ENCODE data around the gene LSM10. TPM values are rescaled to one million over a fixed set of nuclear protein-coding genes. Genes with fewer than 3 reads are reported as not detected.
A peak's percentile ranks its signal among the peaks of the same experiment; 100 is the strongest.

Gene LSM10
- total RNA-seq, 3 donors from 2014 or later (not counting 1 experiment from before 2014, with no cell fraction given), result 25.2 to 30.4 (median 26.6) TPM

- intact Hi-C loops (cut with micrococcal nuclease), result no loop called here
These were observed 53.4 kb downstream of the LSM10 start for GRCh38 chr1:36344395-36344680.

GRCh38 chr1:36343651-36344394, 53.9 kb downstream of the LSM10 start:
- Mint-ChIP-seq H3K4me1 (peaks cover 0 to 6% of the 10 kb centered on the region in 2 donors), H3K27ac (peak overlapping the region in 1 of 2 donors; percentile 52), H3K27me3 (ENCODE audit: low read depth in 2 of 2) (no peaks in the 10 kb centered on the region), H3K36me3 (peaks cover 7% of the 10 kb centered on the region), H3K9me3 (no peaks in the 10 kb centered on the region), H3K4me3 (no peak overlapping the region)
- DNase-seq (no peak), ATAC-seq (no peak)
- Histone ChIP-seq H3K4me3 (ENCODE audit: low read length) (no peak overlapping the region), H3K27ac (ENCODE audit: low read length) (no peak overlapping the region), H3K9me3 (ENCODE audit: control insufficient read depth, insufficient read depth, low read length) (no peaks in the 10 kb centered on the region), H3K36me3 (ENCODE audit: control insufficient read depth, insufficient read depth, low read length) (peaks cover 50% of the 10 kb centered on the region), H3K4me1 (ENCODE audit: control insufficient read depth, insufficient read depth, low read length) (peaks cover 9% of the 10 kb centered on the region), H3K27me3 (ENCODE audit: control insufficient read depth, insufficient read depth, low read length) (no peaks in the 10 kb centered on the region)
- WGBS (ENCODE audit: insufficient coverage), result 94% methylated on average over 24 of the region's 24 CpGs
- intact Hi-C loops (cut with micrococcal nuclease), result no loop called here
- no peak for TF ChIP-seq CTCF (IDR thresholded peaks at IDR 0.05)

More at GRCh38 chr1:36344395-36344680, 53.4 kb downstream of the LSM10 start:
- H3K4me1 ChIP-seq (ENCODE audit: control insufficient read depth, insufficient read depth, low read length), result peaks cover 10% of the 10 kb centered on the region
- TF ChIP-seq CTCF (IDR thresholded peaks at IDR 0.05), result no peak
- H3K4me3 Mint-ChIP-seq, result no peak overlapping the region
- peaks cover 55% of the 10 kb centered on the region for H3K36me3 ChIP-seq (ENCODE audit: control insufficient read depth, insufficient read depth, low read length)
- H3K27me3 Mint-ChIP-seq (ENCODE audit: low read depth in 2 of 2), result no peaks in the 10 kb centered on the region
- H3K27ac ChIP-seq (ENCODE audit: low read length), result no peak overlapping the region
- H3K27me3 ChIP-seq (ENCODE audit: control insufficient read depth, insufficient read depth, low read length), result no peaks in the 10 kb centered on the region
- H3K9me3 Mint-ChIP-seq, result no peaks in the 10 kb centered on the region
- H3K27ac Mint-ChIP-seq, result peak overlapping the region in 1 of 2 donors; percentile 52
- DNase-seq, result no peak
- no peaks in the 10 kb centered on the region for H3K9me3 ChIP-seq (ENCODE audit: control insufficient read depth, insufficient read depth, low read length)
- no peak for ATAC-seq
- peaks cover 7% of the 10 kb centered on the region for H3K36me3 Mint-ChIP-seq
- 96% methylated on average over 8 of the region's 8 CpGs for WGBS (ENCODE audit: insufficient coverage)
- H3K4me3 ChIP-seq (ENCODE audit: low read length), result no peak overlapping the region
- peaks cover 0 to under 1% of the 10 kb centered on the region in 2 donors for H3K4me1 Mint-ChIP-seq

Other genes starting within 250 kb of the LSM10 start
- gene TRAPPC3, start 248.4 kb downstream of the LSM10 start, total RNA-seq, result 10 to 100 TPM; 28.0 to 34.7 (median 34.3) TPM
- 100 to 1,000 TPM; 213 to 232 (median 230) TPM for gene MAP7D1, start 241.7 kb downstream of the LSM10 start, total RNA-seq
- gene THRAP3, start 173.5 kb downstream of the LSM10 start, total RNA-seq, result 100 to 1,000 TPM in 1 of 3 donors, 10 to 100 TPM in 2; 88.6 to 110 (median 97.4) TPM
- 1 to 10 TPM; 1.9 to 2.6 (median 2.5) TPM for gene SH3D21, start 91.5 kb downstream of the LSM10 start, total RNA-seq
- 1 to 10 TPM; 4.0 to 8.0 (median 4.9) TPM for gene EVA1B, start 74.3 kb downstream of the LSM10 start, total RNA-seq
- 10 to 100 TPM; 55.9 to 65.3 (median 59.8) TPM for gene STK40, start 12.0 kb downstream of the LSM10 start, total RNA-seq
- 1 to 10 TPM in 1 of 3 donors, not detected in 2; 2.3 TPM for gene OSCP1, start 52.5 kb upstream of the LSM10 start, total RNA-seq
- gene MRPS15, start 66.5 kb upstream of the LSM10 start, total RNA-seq, result 10 to 100 TPM; 28.2 to 38.2 (median 32.0) TPM
- 10 to 100 TPM in 2 of 3 donors, 1 to 10 TPM in 1; 5.7 to 74.9 (median 11.7) TPM for gene CSF3R, start 85.0 kb upstream of the LSM10 start, total RNA-seq